HL-60 (cell line): Measurements from ENCODE around the gene PRSS22.

ENCODE experiments used
- DNase-seq, 2 experiments: peaks; one replicate each; pipeline ENCODE4 v3.0.0-alpha.2; 2010 to 2020; ENCODE audit warnings: low read depth in 1 of 2, low spot score in 1 of 2
- H3K27ac ChIP-seq: fragments of 250-450 bp; sonication (Bioruptor Pico); replicated peaks from 2 replicates; pipeline ENCODE4 v1.5.1; 2020; ENCODE audit warnings: mild to moderate bottlenecking, moderate library complexity
- H3K27me3 ChIP-seq: fragments of 250-450 bp; sonication (Bioruptor Pico); 2 replicates; pipeline ENCODE4 v1.5.1; 2021; ENCODE audit warnings: mild to moderate bottlenecking, moderate library complexity; ENCODE audit not compliant: insufficient read depth, poor library complexity, severe bottlenecking
- H3K4me3 ChIP-seq: replicated peaks from 2 replicates; pipeline ENCODE4 v1.5.1; 2011; ENCODE audit warnings: mild to moderate bottlenecking, control low read depth, low read length; ENCODE audit not compliant: insufficient read depth
- GABPA ChIP-seq: IDR thresholded peaks from 2 replicates; pipeline ENCODE4 v1.6.1; 2012; ENCODE audit warnings: low read depth
- POLR2AphosphoS5 ChIP-seq: IDR thresholded peaks from 2 replicates; pipeline ENCODE4 v1.6.1; 2012; ENCODE audit warnings: low read depth
- SPI1 ChIP-seq: IDR thresholded peaks from 2 replicates; pipeline ENCODE4 v1.6.1; 2012; ENCODE audit warnings: low read depth, mild to moderate bottlenecking, borderline replicate concordance
- TF ChIP-seq, protein P1 (sequence below): IDR thresholded peaks from one replicate; pipeline ENCODE4 v1.5.1; 2011; ENCODE audit warnings: low read length, control low read depth, inconsistent platforms; ENCODE audit not compliant: insufficient read depth
- TF ChIP-seq, protein P2 (sequence below): IDR thresholded peaks from 2 replicates; pipeline ENCODE4 v1.6.1; 2012; ENCODE audit warnings: low read depth; ENCODE audit not compliant: insufficient replicate concordance

The PRSS22 gene

DNA sequence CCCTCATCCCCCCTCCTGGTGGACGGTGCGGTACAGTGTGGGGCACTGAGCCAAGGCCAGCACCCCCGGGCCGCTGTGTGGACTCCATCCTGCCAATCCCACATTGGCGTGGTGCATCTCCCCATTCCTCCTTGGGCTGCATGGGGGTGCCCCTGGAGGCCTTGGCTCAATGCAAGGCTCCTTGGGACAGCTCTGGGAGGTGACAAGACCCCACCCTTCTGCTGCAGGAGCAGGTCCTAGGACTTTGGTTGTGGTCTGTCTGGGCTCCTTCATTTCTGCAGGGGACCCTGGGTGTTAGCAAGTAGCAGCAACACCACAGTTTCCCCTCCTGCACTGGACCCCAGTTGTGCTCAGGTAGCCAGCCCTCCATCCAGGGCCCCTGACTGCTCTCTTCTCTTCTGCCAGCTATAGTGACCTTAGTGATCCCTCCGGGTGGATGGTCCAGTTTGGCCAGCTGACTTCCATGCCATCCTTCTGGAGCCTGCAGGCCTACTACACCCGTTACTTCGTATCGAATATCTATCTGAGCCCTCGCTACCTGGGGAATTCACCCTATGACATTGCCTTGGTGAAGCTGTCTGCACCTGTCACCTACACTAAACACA is 39.6 kb downstream of the PRSS22 start:
- DNase-seq = no peak
- no peak overlapping the region for H3K27ac ChIP-seq
- TF ChIP-seq GABPA (no peak), POLR2AphosphoS5 (no peak), SPI1 (no peak)
- TF ChIP-seq, protein P1, sequence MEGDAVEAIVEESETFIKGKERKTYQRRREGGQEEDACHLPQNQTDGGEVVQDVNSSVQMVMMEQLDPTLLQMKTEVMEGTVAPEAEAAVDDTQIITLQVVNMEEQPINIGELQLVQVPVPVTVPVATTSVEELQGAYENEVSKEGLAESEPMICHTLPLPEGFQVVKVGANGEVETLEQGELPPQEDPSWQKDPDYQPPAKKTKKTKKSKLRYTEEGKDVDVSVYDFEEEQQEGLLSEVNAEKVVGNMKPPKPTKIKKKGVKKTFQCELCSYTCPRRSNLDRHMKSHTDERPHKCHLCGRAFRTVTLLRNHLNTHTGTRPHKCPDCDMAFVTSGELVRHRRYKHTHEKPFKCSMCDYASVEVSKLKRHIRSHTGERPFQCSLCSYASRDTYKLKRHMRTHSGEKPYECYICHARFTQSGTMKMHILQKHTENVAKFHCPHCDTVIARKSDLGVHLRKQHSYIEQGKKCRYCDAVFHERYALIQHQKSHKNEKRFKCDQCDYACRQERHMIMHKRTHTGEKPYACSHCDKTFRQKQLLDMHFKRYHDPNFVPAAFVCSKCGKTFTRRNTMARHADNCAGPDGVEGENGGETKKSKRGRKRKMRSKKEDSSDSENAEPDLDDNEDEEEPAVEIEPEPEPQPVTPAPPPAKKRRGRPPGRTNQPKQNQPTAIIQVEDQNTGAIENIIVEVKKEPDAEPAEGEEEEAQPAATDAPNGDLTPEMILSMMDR = no peak
- TF ChIP-seq, protein P2, sequence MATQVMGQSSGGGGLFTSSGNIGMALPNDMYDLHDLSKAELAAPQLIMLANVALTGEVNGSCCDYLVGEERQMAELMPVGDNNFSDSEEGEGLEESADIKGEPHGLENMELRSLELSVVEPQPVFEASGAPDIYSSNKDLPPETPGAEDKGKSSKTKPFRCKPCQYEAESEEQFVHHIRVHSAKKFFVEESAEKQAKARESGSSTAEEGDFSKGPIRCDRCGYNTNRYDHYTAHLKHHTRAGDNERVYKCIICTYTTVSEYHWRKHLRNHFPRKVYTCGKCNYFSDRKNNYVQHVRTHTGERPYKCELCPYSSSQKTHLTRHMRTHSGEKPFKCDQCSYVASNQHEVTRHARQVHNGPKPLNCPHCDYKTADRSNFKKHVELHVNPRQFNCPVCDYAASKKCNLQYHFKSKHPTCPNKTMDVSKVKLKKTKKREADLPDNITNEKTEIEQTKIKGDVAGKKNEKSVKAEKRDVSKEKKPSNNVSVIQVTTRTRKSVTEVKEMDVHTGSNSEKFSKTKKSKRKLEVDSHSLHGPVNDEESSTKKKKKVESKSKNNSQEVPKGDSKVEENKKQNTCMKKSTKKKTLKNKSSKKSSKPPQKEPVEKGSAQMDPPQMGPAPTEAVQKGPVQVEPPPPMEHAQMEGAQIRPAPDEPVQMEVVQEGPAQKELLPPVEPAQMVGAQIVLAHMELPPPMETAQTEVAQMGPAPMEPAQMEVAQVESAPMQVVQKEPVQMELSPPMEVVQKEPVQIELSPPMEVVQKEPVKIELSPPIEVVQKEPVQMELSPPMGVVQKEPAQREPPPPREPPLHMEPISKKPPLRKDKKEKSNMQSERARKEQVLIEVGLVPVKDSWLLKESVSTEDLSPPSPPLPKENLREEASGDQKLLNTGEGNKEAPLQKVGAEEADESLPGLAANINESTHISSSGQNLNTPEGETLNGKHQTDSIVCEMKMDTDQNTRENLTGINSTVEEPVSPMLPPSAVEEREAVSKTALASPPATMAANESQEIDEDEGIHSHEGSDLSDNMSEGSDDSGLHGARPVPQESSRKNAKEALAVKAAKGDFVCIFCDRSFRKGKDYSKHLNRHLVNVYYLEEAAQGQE = no peak
- no peak overlapping the region for H3K4me3 ChIP-seq
- H3K27me3 ChIP-seq = no peaks in the 10 kb centered on the region

DNA sequence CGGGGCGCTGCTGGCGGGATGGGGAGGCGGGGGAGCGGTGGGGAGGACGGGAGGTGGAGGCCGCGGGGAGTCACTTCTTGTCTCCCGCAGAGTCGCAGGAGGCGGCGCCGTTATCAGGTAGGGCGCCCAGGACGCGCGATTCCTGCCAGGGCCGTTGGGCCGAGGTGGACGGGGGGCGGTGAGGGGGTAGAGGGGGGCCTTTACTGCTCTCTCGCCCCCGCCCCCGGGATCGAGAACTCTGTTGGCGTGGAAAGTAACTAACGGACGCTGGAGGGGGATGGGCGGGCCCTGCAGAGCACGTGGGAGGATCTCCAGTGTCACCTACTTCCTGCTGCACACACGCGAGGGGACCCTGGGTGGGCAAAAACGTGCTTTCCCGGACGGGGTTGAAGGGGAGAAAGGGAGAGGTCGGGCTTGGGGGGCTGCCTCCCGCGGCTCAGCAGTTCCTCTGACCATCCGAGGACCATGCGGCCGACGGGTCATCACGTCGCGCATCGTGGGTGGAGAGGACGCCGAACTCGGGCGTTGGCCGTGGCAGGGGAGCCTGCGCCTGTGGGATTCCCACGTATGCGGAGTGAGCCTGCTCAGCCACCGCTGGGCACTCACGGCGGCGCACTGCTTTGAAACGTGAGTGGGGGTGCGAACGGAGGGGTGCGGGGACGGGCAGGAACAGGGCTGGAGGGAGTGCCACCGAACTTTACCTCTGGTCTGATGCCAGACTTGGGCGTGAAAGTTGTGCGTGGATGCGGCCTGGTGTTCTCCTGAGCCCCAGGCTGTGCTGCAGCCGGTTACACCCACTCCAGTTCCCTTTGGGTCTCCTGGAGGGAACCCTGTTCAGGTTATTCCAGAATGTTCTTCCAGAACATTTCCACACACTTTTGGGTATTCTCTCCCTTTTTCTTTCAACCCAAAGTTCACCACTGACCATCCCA is 40.4 kb downstream of the PRSS22 start:
- Histone ChIP-seq H3K27ac (no peak overlapping the region), H3K27me3 (no peaks in the 10 kb centered on the region), H3K4me3 (no peak overlapping the region)
- TF ChIP-seq, protein P2 = no peak
- TF ChIP-seq SPI1 (no peak), GABPA (no peak), POLR2AphosphoS5 (no peak)
- TF ChIP-seq, protein P1 = no peak
- DNase-seq = no peak

DNA sequence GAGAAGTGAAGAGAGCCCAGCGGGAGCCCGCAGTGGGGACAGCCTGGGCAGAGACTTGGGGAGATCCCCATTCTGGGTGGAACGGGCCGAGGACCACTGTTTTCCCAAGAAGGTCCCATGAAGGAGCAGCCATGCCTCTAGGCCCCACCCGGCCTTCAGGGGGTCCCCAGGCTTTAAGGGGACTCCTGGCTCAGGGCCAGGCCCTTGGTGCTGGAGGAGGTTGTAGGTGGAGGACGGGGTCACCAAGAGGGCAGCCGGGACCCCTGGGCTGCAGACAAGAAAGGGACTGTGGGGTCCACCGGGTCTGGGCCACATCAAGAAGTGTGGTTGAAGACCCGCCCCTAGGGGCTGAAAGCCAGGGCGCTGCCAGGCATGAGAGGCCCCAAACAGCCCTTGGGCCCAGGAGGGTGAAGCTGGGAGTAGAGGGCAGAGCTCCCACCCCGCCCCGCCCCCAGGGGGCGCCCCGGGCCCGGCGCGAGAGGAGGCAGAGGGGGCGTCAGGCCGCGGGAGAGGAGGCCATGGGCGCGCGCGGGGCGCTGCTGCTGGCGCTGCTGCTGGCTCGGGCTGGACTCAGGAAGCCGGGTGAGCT is 41.1 kb downstream of the PRSS22 start, which contains the start of gene PRSS21:
TSS of gene PRSS21 (plus strand) at position 487 of the 589 bp plus-strand sequence. CDS start at position 519, 32 bp downstream.
- Histone ChIP-seq H3K4me3 (no peak within 1 kb of the TSS), H3K27me3 (no peaks in the 10 kb centered on the region), H3K27ac (no peak within 1 kb of the TSS)
- no peak for DNase-seq
- TF ChIP-seq, protein P1 = no peak
- TF ChIP-seq POLR2AphosphoS5 = no peak
- TF ChIP-seq SPI1 = no peak
- no peak for TF ChIP-seq GABPA
- TF ChIP-seq, protein P2 = no peak
